ENCODE measurements around the gene TRAF6. TPM values are rescaled to one million over a fixed set of nuclear protein-coding genes. Genes with fewer than 3 reads are reported as not detected.
A peak's percentile ranks its signal among the peaks of the same experiment; 100 is the strongest.

Gene TRAF6
- total and polyA plus RNA-seq, 7 experiments from 2014 or later: 7.9 to 22.2 (median 18.2) TPM

DNA sequence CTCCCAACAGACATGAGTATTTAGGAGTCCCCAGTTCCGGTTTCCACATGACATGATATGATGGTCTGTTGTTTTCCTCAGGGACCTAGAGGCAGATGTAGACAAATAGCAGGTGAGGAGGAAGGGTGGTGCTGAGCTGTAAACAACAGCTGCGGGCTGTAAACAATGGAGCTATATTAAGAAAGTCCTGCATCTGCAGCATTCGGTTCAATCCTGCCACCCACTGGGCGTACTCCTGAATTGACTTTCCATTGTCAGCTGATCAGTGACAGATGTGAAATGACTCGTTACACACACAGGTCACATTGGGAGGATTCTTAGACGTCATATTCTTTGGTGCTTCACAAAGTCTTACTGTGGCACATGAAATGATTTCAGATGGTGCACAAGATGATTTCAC, 30.9 kb upstream of the TRAF6 start:
- Mint-ChIP-seq H3K9me3 (no peaks in the 10 kb centered on the region), H3K4me1 (peaks cover 0 to 8% (median 0%) of the 10 kb centered on the region in 7 donors), H3K4me3 (no peak overlapping the region), H3K27me3 (peaks cover 0 to 31% (median 22%) of the 10 kb centered on the region in 5 donors), H3K36me3 (no peaks in the 10 kb centered on the region), H3K27ac (no peak overlapping the region)
- ATAC-seq (peak; percentile 67), DNase-seq (peak in 1 of 9 donors; percentile 32)
- Histone ChIP-seq H3K36me3 (ENCODE audit: control insufficient read depth in 2 of 3, insufficient read depth in 3 of 3, low read length in 3 of 3) (no peaks in the 10 kb centered on the region), H3K4me1 (ENCODE audit: control insufficient read depth in 2 of 2, insufficient read depth in 2 of 2, low read length in 2 of 2) (no peaks in the 10 kb centered on the region), H3K9me3 (ENCODE audit: control insufficient read depth in 2 of 3, low read length in 3 of 3) (no peaks in the 10 kb centered on the region), H3K27me3 (ENCODE audit: control insufficient read depth in 2 of 2, insufficient read depth in 2 of 2, low read length in 2 of 2) (no peaks in the 10 kb centered on the region), H3K27ac (ENCODE audit: low read depth, low read length) (no peak overlapping the region), H3K4me3 (ENCODE audit: low read length) (no peak overlapping the region)
- intact Hi-C loops (cut with micrococcal nuclease): loop anchor here in 1 of 2 donors (1.0 to 2.0 kb wide), 2 partner anchors 31 to 252 kb away; partner anchors contain the start of genes COMMD9 and TRAF6
- ChIA-PET CTCF (no interaction called here), POLR2A (no interaction called here)

- Mint-ChIP-seq H3K9me3 (no peaks in the 10 kb centered on the region), H3K27ac (no peak overlapping the region), H3K4me3 (no peak overlapping the region), H3K36me3 (no peaks in the 10 kb centered on the region), H3K4me1 (no peaks in the 10 kb centered on the region), H3K27me3 (peaks cover 0 to 31% (median 3%) of the 10 kb centered on the region in 5 donors)
- H3K27ac ChIP-seq (ENCODE audit: low read depth, low read length): no peak overlapping the region
- no peak for ATAC-seq
- DNase-seq: no peak
- intact Hi-C loops (cut with micrococcal nuclease): no loop called here
- POLR2A ChIA-PET: no interaction called here
- CTCF ChIA-PET: no interaction called here
- H3K4me1 ChIP-seq (ENCODE audit: control insufficient read depth in 2 of 2, insufficient read depth in 2 of 2, low read length in 2 of 2): no peaks in the 10 kb centered on the region
- no peaks in the 10 kb centered on the region for H3K36me3 ChIP-seq (ENCODE audit: control insufficient read depth in 2 of 3, insufficient read depth in 3 of 3, low read length in 3 of 3)
- no peaks in the 10 kb centered on the region for H3K9me3 ChIP-seq (ENCODE audit: control insufficient read depth in 2 of 3, low read length in 3 of 3)
- no peak overlapping the region for H3K4me3 ChIP-seq (ENCODE audit: low read length)
- no peaks in the 10 kb centered on the region for H3K27me3 ChIP-seq (ENCODE audit: control insufficient read depth in 2 of 2, insufficient read depth in 2 of 2, low read length in 2 of 2)
Measured at GRCh38 chr11:36534276-36534840, 24.3 kb upstream of the TRAF6 start.

- CTCF ChIA-PET: no interaction called here
- Histone ChIP-seq H3K4me3 (ENCODE audit: low read length) (no peak overlapping the region), H3K27me3 (ENCODE audit: control insufficient read depth in 2 of 2, insufficient read depth in 2 of 2, low read length in 2 of 2) (no peaks in the 10 kb centered on the region), H3K27ac (ENCODE audit: low read depth, low read length) (no peak overlapping the region), H3K9me3 (ENCODE audit: control insufficient read depth in 2 of 3, low read length in 3 of 3) (no peaks in the 10 kb centered on the region), H3K4me1 (ENCODE audit: control insufficient read depth in 2 of 2, insufficient read depth in 2 of 2, low read length in 2 of 2) (no peaks in the 10 kb centered on the region), H3K36me3 (ENCODE audit: control insufficient read depth in 2 of 3, insufficient read depth in 3 of 3, low read length in 3 of 3) (no peaks in the 10 kb centered on the region)
- POLR2A ChIA-PET: no interaction called here
- H3K4me1 Mint-ChIP-seq: no peaks in the 10 kb centered on the region
- intact Hi-C loops (cut with micrococcal nuclease): no loop called here
- DNase-seq: no peak
- H3K4me3 Mint-ChIP-seq: no peak overlapping the region
- no peak overlapping the region for H3K27ac Mint-ChIP-seq
- H3K9me3 Mint-ChIP-seq: peaks cover 0 to 7% (median 3%) of the 10 kb centered on the region in 11 donors
- peaks cover 3 to 33% (median 8%) of the 10 kb centered on the region in 5 donors for H3K27me3 Mint-ChIP-seq
- no peaks in the 10 kb centered on the region for H3K36me3 Mint-ChIP-seq
- no peak for ATAC-seq
Measured at GRCh38 chr11:36532941-36533601, 23.0 kb upstream of the TRAF6 start.

- Mint-ChIP-seq H3K36me3 (no peaks in the 10 kb centered on the region), H3K4me1 (no peaks in the 10 kb centered on the region), H3K27me3 (peaks cover 8 to 29% (median 13%) of the 10 kb centered on the region in 5 donors), H3K9me3 (peaks cover 0 to 16% (median 6%) of the 10 kb centered on the region in 11 donors), H3K4me3 (no peak overlapping the region), H3K27ac (no peak overlapping the region)
- intact Hi-C loops (cut with micrococcal nuclease): no loop called here
- Histone ChIP-seq H3K4me3 (ENCODE audit: low read length) (no peak overlapping the region), H3K4me1 (ENCODE audit: control insufficient read depth in 2 of 2, insufficient read depth in 2 of 2, low read length in 2 of 2) (no peaks in the 10 kb centered on the region), H3K27me3 (ENCODE audit: control insufficient read depth in 2 of 2, insufficient read depth in 2 of 2, low read length in 2 of 2) (no peaks in the 10 kb centered on the region), H3K36me3 (ENCODE audit: control insufficient read depth in 2 of 3, insufficient read depth in 3 of 3, low read length in 3 of 3) (no peaks in the 10 kb centered on the region), H3K27ac (ENCODE audit: low read depth, low read length) (no peak overlapping the region), H3K9me3 (ENCODE audit: control insufficient read depth in 2 of 3, low read length in 3 of 3) (no peaks in the 10 kb centered on the region)
- CTCF ChIA-PET: no interaction called here
- no peak for DNase-seq
- ATAC-seq: no peak
- POLR2A ChIA-PET: no interaction called here
Measured at GRCh38 chr11:36530840-36531239, 20.8 kb upstream of the TRAF6 start.

- intact Hi-C loops (cut with micrococcal nuclease): loop anchor here (5.0 kb wide), 2 partner anchors 43 to 1597 kb away; partner anchors contain the start of genes APIP (in 1 of the 2) and PDHX (in 1 of the 2)
- peaks cover 4 to 42% (median 9%) of the 10 kb centered on the region in 5 donors for H3K27me3 Mint-ChIP-seq
Measured at GRCh38 chr11:36513965-36514364, 3.9 kb upstream of the TRAF6 start.

GRCh38 chr11:36512016-36512415, 1.9 kb upstream of the TRAF6 start:
- H3K9me3 ChIP-seq (ENCODE audit: control insufficient read depth in 2 of 3, low read length in 3 of 3): no peaks in the 10 kb centered on the region
- peaks cover 5 to 13% of the 10 kb centered on the region in 2 donors for H3K4me1 ChIP-seq (ENCODE audit: control insufficient read depth in 2 of 2, insufficient read depth in 2 of 2, low read length in 2 of 2)
- peaks cover 4 to 34% (median 9%) of the 10 kb centered on the region in 5 donors for H3K27me3 Mint-ChIP-seq
- peaks cover 0 to 2% (median 0%) of the 10 kb centered on the region in 11 donors for H3K9me3 Mint-ChIP-seq
- H3K4me3 ChIP-seq (ENCODE audit: low read length): no peak overlapping the region
- peaks cover 0 to 3% (median 0%) of the 10 kb centered on the region in 5 donors for H3K36me3 Mint-ChIP-seq
- H3K4me1 Mint-ChIP-seq: peaks cover 17 to 25% (median 21%) of the 10 kb centered on the region in 7 donors
- H3K4me3 Mint-ChIP-seq: no peak overlapping the region
- DNase-seq (no peak), ATAC-seq (no peak)
- H3K27ac ChIP-seq (ENCODE audit: low read depth, low read length): no peak overlapping the region
- H3K27ac Mint-ChIP-seq: no peak overlapping the region
- H3K36me3 ChIP-seq (ENCODE audit: control insufficient read depth in 2 of 3, insufficient read depth in 3 of 3, low read length in 3 of 3): peaks cover 0 to 7% (median 0%) of the 10 kb centered on the region in 3 experiments
- ChIA-PET POLR2A (no interaction called here), CTCF (no interaction called here)
- intact Hi-C loops (cut with micrococcal nuclease): loop anchor here (5.0 kb wide), 2 partner anchors 45 to 1595 kb away; partner anchors contain the start of genes APIP (in 1 of the 2) and PDHX (in 1 of the 2)
- no peaks in the 10 kb centered on the region for H3K27me3 ChIP-seq (ENCODE audit: control insufficient read depth in 2 of 2, insufficient read depth in 2 of 2, low read length in 2 of 2)

More at GRCh38 chr11:36513965-36514364, 3.9 kb upstream of the TRAF6 start:
- no peak for ATAC-seq
- Histone ChIP-seq H3K27me3 (ENCODE audit: control insufficient read depth in 2 of 2, insufficient read depth in 2 of 2, low read length in 2 of 2) (no peaks in the 10 kb centered on the region), H3K36me3 (ENCODE audit: control insufficient read depth in 2 of 3, insufficient read depth in 3 of 3, low read length in 3 of 3) (peaks cover 0 to 7% (median 0%) of the 10 kb centered on the region in 3 experiments), H3K4me3 (ENCODE audit: low read length) (no peak overlapping the region), H3K9me3 (ENCODE audit: control insufficient read depth in 2 of 3, low read length in 3 of 3) (no peaks in the 10 kb centered on the region), H3K27ac (ENCODE audit: low read depth, low read length) (no peak overlapping the region), H3K4me1 (ENCODE audit: control insufficient read depth in 2 of 2, insufficient read depth in 2 of 2, low read length in 2 of 2) (peaks cover 5 to 6% of the 10 kb centered on the region in 2 donors)
- Mint-ChIP-seq H3K9me3 (peaks cover 0 to 4% (median 0%) of the 10 kb centered on the region in 11 donors), H3K27ac (no peak overlapping the region), H3K36me3 (no peaks in the 10 kb centered on the region), H3K4me3 (no peak overlapping the region), H3K4me1 (peaks cover 8 to 13% (median 11%) of the 10 kb centered on the region in 7 donors)
- ChIA-PET CTCF (interaction anchor here (0.7 kb wide), 1 partner anchor 613 kb away, joined by 3 read pairs; no protein-coding TSS in a partner anchor), POLR2A (no interaction called here)
- DNase-seq: no peak

Measured in naive thymus-derived CD4-positive, alpha-beta T cell (primary cell).